ENCODE results near the gene DOCK1. TPM values are rescaled to one million over a fixed set of nuclear protein-coding genes. Genes with fewer than 3 reads are reported as not detected.

Gene DOCK1
- total RNA-seq, 1 donor from 2014 or later: 74.8 TPM

DNA sequence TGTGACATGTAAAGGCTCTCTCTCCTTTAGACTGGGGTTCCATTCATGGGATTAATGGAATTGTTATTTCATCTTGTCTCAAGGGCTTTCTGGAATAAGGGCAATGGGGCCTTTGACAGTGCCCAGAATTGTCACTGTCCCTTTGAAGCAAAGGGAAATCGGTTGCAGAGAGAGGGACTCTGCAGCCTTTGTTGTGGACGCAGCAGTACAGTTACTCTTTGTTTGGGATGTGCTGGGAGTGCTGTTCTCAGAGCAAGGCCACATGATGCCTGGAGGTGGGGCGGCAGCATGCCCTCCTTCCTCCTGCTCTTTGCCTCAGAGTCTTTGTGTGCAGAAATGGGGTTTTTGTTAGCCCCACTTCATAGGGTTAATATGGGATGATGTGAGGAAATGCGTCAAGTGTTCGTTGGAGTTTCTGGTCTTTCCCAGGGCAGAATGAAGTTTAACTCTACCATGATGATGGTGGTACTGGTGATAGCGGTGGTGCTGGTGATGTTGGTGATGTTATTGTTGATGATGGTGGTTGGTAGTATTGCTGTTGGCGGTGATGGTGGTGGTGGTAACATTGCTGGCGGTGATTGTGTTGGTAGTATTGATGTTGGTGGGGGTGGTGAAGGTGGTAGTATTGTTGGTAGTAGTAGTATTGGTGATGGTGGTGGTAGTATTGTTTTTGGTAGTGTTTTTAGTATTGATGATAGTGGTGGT is 45.3 kb downstream of the DOCK1 start:
- Mint-ChIP-seq H3K27me3 (ENCODE audit: low read depth) (no peaks in the 10 kb centered on the region), H3K4me3 (no peak overlapping the region), H3K27ac (no peak overlapping the region), H3K9me3 (no peaks in the 10 kb centered on the region), H3K4me1 (no peaks in the 10 kb centered on the region), H3K36me3 (peaks cover 2% of the 10 kb centered on the region)
- DNase-seq (ENCODE audit: low spot score in 2 of 2, unreplicated experiment in 2 of 2): no peak
- TF ChIP-seq, protein P1, sequence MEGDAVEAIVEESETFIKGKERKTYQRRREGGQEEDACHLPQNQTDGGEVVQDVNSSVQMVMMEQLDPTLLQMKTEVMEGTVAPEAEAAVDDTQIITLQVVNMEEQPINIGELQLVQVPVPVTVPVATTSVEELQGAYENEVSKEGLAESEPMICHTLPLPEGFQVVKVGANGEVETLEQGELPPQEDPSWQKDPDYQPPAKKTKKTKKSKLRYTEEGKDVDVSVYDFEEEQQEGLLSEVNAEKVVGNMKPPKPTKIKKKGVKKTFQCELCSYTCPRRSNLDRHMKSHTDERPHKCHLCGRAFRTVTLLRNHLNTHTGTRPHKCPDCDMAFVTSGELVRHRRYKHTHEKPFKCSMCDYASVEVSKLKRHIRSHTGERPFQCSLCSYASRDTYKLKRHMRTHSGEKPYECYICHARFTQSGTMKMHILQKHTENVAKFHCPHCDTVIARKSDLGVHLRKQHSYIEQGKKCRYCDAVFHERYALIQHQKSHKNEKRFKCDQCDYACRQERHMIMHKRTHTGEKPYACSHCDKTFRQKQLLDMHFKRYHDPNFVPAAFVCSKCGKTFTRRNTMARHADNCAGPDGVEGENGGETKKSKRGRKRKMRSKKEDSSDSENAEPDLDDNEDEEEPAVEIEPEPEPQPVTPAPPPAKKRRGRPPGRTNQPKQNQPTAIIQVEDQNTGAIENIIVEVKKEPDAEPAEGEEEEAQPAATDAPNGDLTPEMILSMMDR (IDR thresholded peaks at IDR 0.05; ENCODE audit: unreplicated experiment): no peak

DNA sequence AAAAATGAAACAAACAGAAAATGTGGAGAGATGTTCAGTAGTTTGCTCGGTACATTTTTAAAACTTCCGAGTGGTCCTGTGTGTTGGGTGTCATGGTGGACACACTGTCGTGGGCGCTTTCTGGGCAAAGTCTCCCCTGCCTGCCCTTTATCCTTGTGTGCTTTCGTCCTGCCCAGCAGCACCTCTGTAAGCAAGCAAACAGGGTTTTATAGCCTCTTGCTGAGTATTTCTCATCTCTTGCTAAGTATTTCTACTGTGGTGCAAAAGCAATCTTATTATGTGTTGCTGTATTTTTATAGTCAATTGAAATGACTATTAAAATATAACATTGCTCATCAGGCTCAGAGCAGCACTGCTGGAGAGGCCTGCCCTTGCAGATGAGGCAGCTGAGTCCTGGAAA is 48.7 kb downstream of the DOCK1 start:
- H3K27ac Mint-ChIP-seq: no peak overlapping the region
- H3K27me3 Mint-ChIP-seq (ENCODE audit: low read depth): no peaks in the 10 kb centered on the region
- TF ChIP-seq, protein P1 (IDR thresholded peaks at IDR 0.05; ENCODE audit: unreplicated experiment): no peak
- peaks cover 2% of the 10 kb centered on the region for H3K36me3 Mint-ChIP-seq
- no peaks in the 10 kb centered on the region for H3K9me3 Mint-ChIP-seq
- no peaks in the 10 kb centered on the region for H3K4me1 Mint-ChIP-seq
- H3K4me3 Mint-ChIP-seq: no peak overlapping the region
- DNase-seq (ENCODE audit: low spot score in 2 of 2, unreplicated experiment in 2 of 2): no peak

DNA sequence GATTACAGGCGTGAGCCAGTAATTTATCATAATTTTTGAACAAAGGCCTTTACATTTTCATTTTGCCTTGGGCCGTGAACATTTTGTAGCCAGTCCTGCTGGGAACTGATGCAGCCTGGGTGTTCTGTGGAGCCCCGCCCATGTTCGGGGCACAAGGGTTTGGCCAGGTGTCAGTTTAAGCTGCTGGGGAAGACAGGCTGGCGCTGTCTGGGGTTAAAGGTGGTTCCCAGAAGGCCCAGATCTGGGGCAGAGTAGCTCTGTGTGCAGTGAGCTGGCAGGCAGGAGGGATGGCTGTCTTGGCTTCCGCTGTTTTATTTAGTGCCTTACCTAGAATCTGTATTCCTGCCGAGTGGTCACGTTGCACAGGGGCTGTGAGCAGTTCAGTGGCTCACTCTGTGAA is 50.2 kb downstream of the DOCK1 start:
- Mint-ChIP-seq H3K4me1 (no peaks in the 10 kb centered on the region), H3K27me3 (ENCODE audit: low read depth) (no peaks in the 10 kb centered on the region), H3K27ac (no peak overlapping the region), H3K36me3 (peaks cover 2% of the 10 kb centered on the region), H3K9me3 (no peaks in the 10 kb centered on the region), H3K4me3 (no peak overlapping the region)
- TF ChIP-seq, protein P1 (IDR thresholded peaks at IDR 0.05; ENCODE audit: unreplicated experiment): no peak
- no peak for DNase-seq (ENCODE audit: low spot score in 2 of 2, unreplicated experiment in 2 of 2)

DNA sequence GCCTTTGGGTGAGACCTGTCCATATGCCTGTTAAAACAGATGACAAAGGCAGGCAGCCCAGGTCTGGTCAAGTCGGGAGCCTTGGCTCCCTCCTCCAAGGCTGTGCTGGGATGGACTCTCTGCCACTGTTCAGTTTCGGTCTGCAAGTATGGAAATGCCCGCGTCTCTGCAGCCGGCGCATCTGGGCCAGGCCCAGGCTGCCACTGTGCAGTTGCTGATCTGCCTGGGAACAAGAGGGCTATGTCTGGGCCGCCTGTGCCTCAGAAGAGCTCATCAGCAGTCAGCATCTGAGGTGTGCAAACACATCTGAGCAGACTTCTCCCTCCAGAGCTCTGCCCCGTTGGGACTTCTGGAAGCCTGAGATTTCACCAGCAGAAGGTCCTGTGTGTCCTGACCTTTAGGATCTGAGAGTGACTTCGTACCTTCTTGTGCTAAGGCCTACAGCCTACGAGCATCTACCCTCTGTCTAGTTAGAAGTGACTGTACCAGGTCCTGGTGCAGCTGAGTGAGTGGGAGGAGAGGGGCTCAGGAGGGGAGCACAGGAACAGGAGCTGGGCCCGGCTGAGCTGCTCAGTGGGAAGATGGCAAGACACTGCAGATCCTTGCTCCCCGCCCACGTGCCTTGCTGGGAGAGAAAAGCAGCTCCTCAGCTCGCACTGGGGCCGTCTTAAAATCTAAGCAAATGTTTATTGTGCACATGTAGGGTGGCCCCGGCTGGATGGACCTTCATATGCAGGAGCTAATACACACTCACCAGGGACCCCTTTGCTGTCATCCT is 50.9 kb downstream of the DOCK1 start:
- no peak for DNase-seq (ENCODE audit: low spot score in 2 of 2, unreplicated experiment in 2 of 2)
- H3K4me1 Mint-ChIP-seq: no peaks in the 10 kb centered on the region
- H3K27me3 Mint-ChIP-seq (ENCODE audit: low read depth): no peaks in the 10 kb centered on the region
- TF ChIP-seq, protein P1 (IDR thresholded peaks at IDR 0.05; ENCODE audit: unreplicated experiment): no peak
- peaks cover 2% of the 10 kb centered on the region for H3K36me3 Mint-ChIP-seq
- no peak overlapping the region for H3K27ac Mint-ChIP-seq
- H3K4me3 Mint-ChIP-seq: no peak overlapping the region
- H3K9me3 Mint-ChIP-seq: no peaks in the 10 kb centered on the region

DNA sequence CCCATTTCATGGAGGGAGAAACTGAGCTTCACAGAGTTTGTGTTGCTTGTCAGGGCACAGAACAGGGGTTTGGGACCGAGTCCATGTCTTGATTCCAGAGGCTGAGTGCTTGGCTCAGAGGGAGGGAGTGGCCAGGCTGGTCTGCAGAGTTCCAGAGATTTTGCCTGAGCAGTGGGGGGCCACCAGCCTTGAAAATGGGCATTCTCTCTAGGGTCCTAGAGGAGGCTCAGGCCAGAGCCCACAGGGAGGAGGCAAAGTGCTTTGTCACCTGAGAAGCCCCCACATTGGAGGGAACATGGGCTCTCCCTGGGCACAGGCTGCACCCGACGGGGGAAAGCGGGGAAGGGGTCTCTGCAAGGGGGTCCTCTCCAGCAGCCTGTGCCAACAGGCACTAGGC is 51.5 kb downstream of the DOCK1 start:
- H3K4me3 Mint-ChIP-seq: no peak overlapping the region
- H3K27ac Mint-ChIP-seq: no peak overlapping the region
- H3K27me3 Mint-ChIP-seq (ENCODE audit: low read depth): no peaks in the 10 kb centered on the region
- DNase-seq (ENCODE audit: low spot score in 2 of 2, unreplicated experiment in 2 of 2): no peak
- TF ChIP-seq, protein P1 (IDR thresholded peaks at IDR 0.05; ENCODE audit: unreplicated experiment): no peak
- peaks cover 2% of the 10 kb centered on the region for H3K36me3 Mint-ChIP-seq
- H3K9me3 Mint-ChIP-seq: no peaks in the 10 kb centered on the region
- no peaks in the 10 kb centered on the region for H3K4me1 Mint-ChIP-seq

Measured in mesothelial cell of epicardium (in vitro differentiated cells).